GM12878 (cell line): Measurements from ENCODE around the gene CD244. TPM values are rescaled to one million over a fixed set of nuclear protein-coding genes. Genes with fewer than 3 reads are reported as not detected.

Experiments
- ATAC-seq: fragments of 200-7000 bp; cut with Tn5 transposase; 3 replicates; pipeline ENCODE4 v1.9.1; 2020; ENCODE audit warnings: mild to moderate bottlenecking, moderate library complexity
- BruUV-seq: library from RNA; stranded (reverse); fragments of 400-500 nt; replicated peaks from 2 replicates; lab custom pipeline; 2021; lab: Mats Ljungman, UMichigan
- CTCF ChIA-PET: fragments of 300-600 bp; sonication (Branson Sonifier 250); formaldehyde crosslinking; extraction: SDS; loops from one replicate; lab custom pipeline; 2021; ENCODE audit warnings: inconsistent platforms; lab: Yijun Ruan, JAX
- POLR2A ChIA-PET: fragments of 350-600 bp; formaldehyde crosslinking; extraction: SDS; loops from one replicate; lab custom pipeline; 2021; ENCODE audit warnings: inconsistent platforms; lab: Charles Lee
- RAD21 ChIA-PET: fragments of 300-600 bp; sonication (Branson Sonifier 250); formaldehyde crosslinking; loops from one replicate; lab custom pipeline; 2023; ENCODE audit warnings: antibody characterized with exemption; ENCODE audit not compliant: unreplicated experiment; lab: Charles Lee
- SMC1A ChIA-PET: fragments of 300-600 bp; sonication (Branson Sonifier 250); formaldehyde crosslinking; loops from one replicate; lab custom pipeline; 2023; ENCODE audit not compliant: unreplicated experiment, uncharacterized antibody; lab: Charles Lee
- DNase-seq: peaks from one replicate; pipeline ENCODE4 v3.0.0-alpha.2; 2011; ENCODE audit warnings: low read depth, low spot score
- FAIRE-seq: peaks from 3 replicates; lab custom pipeline; 2011; peaks lifted over from hg19 to GRCh38; lab: Jason Lieb, UNC
- H2AFZ ChIP-seq: 2 replicates; pipeline ENCODE4 v1.6.0; 2011; ENCODE audit warnings: low read depth, low read length, control low read depth; ENCODE audit not compliant: control insufficient read depth
- H3K27ac ChIP-seq: 2 replicates; pipeline ENCODE4 v1.5.1; 2011; ENCODE audit warnings: control low read depth; ENCODE audit not compliant: control insufficient read depth, insufficient read depth
- H3K27me3 ChIP-seq, 2 experiments: replicated peaks in 1 of 2; 2 replicates each; pipeline versions ENCODE4 v1.6.0 to v1.6.1; 2011; ENCODE audit warnings: low read length in 1 of 2; ENCODE audit not compliant: control insufficient read depth in 2 of 2, insufficient read depth in 2 of 2
- H3K36me3 ChIP-seq, 2 experiments: 2 replicates each; pipeline ENCODE4 v1.5.1; 2011; ENCODE audit warnings: low read length in 1 of 2; ENCODE audit not compliant: control insufficient read depth in 2 of 2, insufficient read depth in 2 of 2
- H3K4me1 ChIP-seq: 2 replicates; pipeline ENCODE4 v1.6.1; 2011; ENCODE audit warnings: mild to moderate bottlenecking, low read length, moderate library complexity, mixed read lengths; ENCODE audit not compliant: control insufficient read depth, insufficient read depth
- H3K4me2 ChIP-seq: 2 replicates; pipeline ENCODE4 v1.6.0; 2011; ENCODE audit warnings: control low read depth; ENCODE audit not compliant: control insufficient read depth, insufficient read depth
- H3K4me3 ChIP-seq: fragments of 200-600 bp; sonication (generic); 2 replicates; pipeline ENCODE4 v1.5.1; 2016
- H3K79me2 ChIP-seq: 2 replicates; pipeline ENCODE4 v1.6.0; 2011; ENCODE audit warnings: low read length; ENCODE audit not compliant: control insufficient read depth, insufficient read depth
- H3K9ac ChIP-seq: 2 replicates; pipeline ENCODE4 v1.8.0; 2011; ENCODE audit warnings: low read length, control low read depth, mixed read lengths; ENCODE audit not compliant: control insufficient read depth, insufficient read depth
- H3K9me3 ChIP-seq: replicated peaks from 3 replicates; pipeline ENCODE4 v1.5.1; 2011; ENCODE audit warnings: mild to moderate bottlenecking, low read length; ENCODE audit not compliant: control insufficient read depth, insufficient read depth
- H4K20me1 ChIP-seq: 2 replicates; pipeline ENCODE4 v1.6.0; 2011; ENCODE audit not compliant: control insufficient read depth, insufficient read depth
- ATF7 ChIP-seq: fragments of 450-650 bp; IDR thresholded peaks from 2 replicates; pipeline ENCODE4 v1.6.1; 2016; ENCODE audit warnings: low read depth, mild to moderate bottlenecking
- CBX3 ChIP-seq: fragments of 200-600 bp; sonication (generic); IDR thresholded peaks from 2 replicates; pipeline ENCODE4 v1.6.1; 2016; ENCODE audit warnings: low read depth, borderline replicate concordance
- EP300 ChIP-seq, 2 experiments: fragments of 150-350 bp in 1 of 2; IDR thresholded peaks; 2 replicates each; pipeline ENCODE4 v1.6.1; 2011 to 2012; ENCODE audit warnings: low read depth in 2 of 2, low read length in 2 of 2, borderline replicate concordance in 1 of 2, improper control_type of control experiment in 1 of 2, inconsistent platforms in 1 of 2; ENCODE audit not compliant: control insufficient read depth in 1 of 2
- EZH2 ChIP-seq: IDR thresholded peaks from 2 replicates; pipeline ENCODE4 v1.6.1; 2012; ENCODE audit warnings: low read depth, mild to moderate bottlenecking, control low read depth, inconsistent platforms, low read length, borderline replicate concordance; ENCODE audit not compliant: control insufficient read depth
- IKZF2 ChIP-seq, 2 experiments: fragments of 450-650 bp; IDR thresholded peaks; 2 replicates each; pipeline ENCODE4 v1.6.1; 2017; ENCODE audit warnings: mild to moderate bottlenecking in 2 of 2, moderate library complexity in 2 of 2
- KDM1A ChIP-seq: fragments of 200-600 bp; sonication (generic); IDR thresholded peaks from 2 replicates; pipeline ENCODE4 v1.6.1; 2016; ENCODE audit warnings: borderline replicate concordance
- RELB ChIP-seq: fragments of 450-650 bp; IDR thresholded peaks from 2 replicates; pipeline ENCODE4 v1.6.1; 2017; ENCODE audit warnings: low read depth, mild to moderate bottlenecking, moderate library complexity
- RUNX3 ChIP-seq: IDR thresholded peaks from 2 replicates; pipeline ENCODE4 v1.6.1; 2012; ENCODE audit warnings: low read length, inconsistent platforms
- ZNF622 ChIP-seq: fragments of 450-650 bp; IDR thresholded peaks from 2 replicates; pipeline ENCODE4 v1.6.1; 2017; ENCODE audit warnings: mild to moderate bottlenecking, inconsistent platforms
- WGBS: methylation state at CpG from one replicate; pipeline ENCODE4 v1.1.6; 2016; ENCODE audit warnings: low lambda C conversion rate; ENCODE audit not compliant: insufficient replicate concordance, insufficient coverage; ENCODE audit errors: missing lambda C conversion rate; 5-methylcytosine and 5-hydroxymethylcytosine counted together
- in situ Hi-C: fragments of 300-500 bp; cut with MboI; formaldehyde crosslinking; loops from 9 replicates; pipeline ENCODE4 v1.14.3; 2018; ENCODE audit warnings: mixed read lengths
- intact Hi-C: fragments of 100-400 bp; cut with micrococcal nuclease; formaldehyde crosslinking; loops from one replicate; pipeline ENCODE4 v1.14.2; 2022; ENCODE audit not compliant: unreplicated experiment
- polyA plus RNA-seq, 11 experiments: library from polyadenylated mRNA; depleted of rRNA in 4 of 11; unstranded in 6 of 11; stranded (reverse) in 5 of 11; fragments of >200 nt; fragmentation: Nextera tagmentation in 4 of 11; fragmentation: Illumina TruSeq in 1 of 11; extraction: Ambion mirVana in 4 of 11; extraction: Trizol in 1 of 11; gene quantifications; 1 replicate in 1 of 11; 2 replicates in 10 of 11; pipeline versions ENCODE4 v1.2.1 to v1.2.3, GENCODE V29; 2011 to 2016; ENCODE audit warnings: inconsistent platforms in 2 of 11, missing spikeins in 2 of 11, low read depth in 1 of 11
- total RNA-seq, 4 experiments: library from RNA; depleted of rRNA in 3 of 4; stranded (reverse); fragments of >200 nt in 3 of 4; fragmentation: Illumina TruSeq in 1 of 4; extraction: Trizol in 1 of 4; gene quantifications; 2 replicates each; pipeline versions ENCODE4 v1.2.1 to v1.2.3, GENCODE V29; 2013 to 2021
- TF ChIP-seq, protein P1 (sequence below), 3 experiments: IDR thresholded peaks in 2 of 3; conservative IDR thresholded peaks in 1 of 3; 2 replicates each; pipeline ENCODE4 v1.5.1; 2011; ENCODE audit warnings: low read depth in 3 of 3, low read length in 3 of 3, mild to moderate bottlenecking in 3 of 3, control low read depth in 2 of 3, moderate library complexity in 2 of 3, inconsistent platforms in 1 of 3, mixed read lengths in 1 of 3; ENCODE audit not compliant: control insufficient read depth in 2 of 3, insufficient read depth in 1 of 3; ENCODE audit errors: extremely low read depth in 1 of 3
- TF ChIP-seq, protein P2 (sequence below): IDR thresholded peaks from 2 replicates; pipeline ENCODE4 v1.6.1; 2012; ENCODE audit warnings: mild to moderate bottlenecking, low read depth, low read length
- TF ChIP-seq, protein P3 (sequence below): IDR thresholded peaks from 2 replicates; pipeline ENCODE4 v1.6.1; 2011; ENCODE audit warnings: borderline replicate concordance, low read depth, mild to moderate bottlenecking, moderate library complexity, low read length; ENCODE audit not compliant: insufficient read depth, poor library complexity, severe bottlenecking

The CD244 gene
- total and polyA plus RNA-seq, 10 of the 15 experiments (the other 5 are each of a cell fraction or from before 2014, with no cell fraction given): 0.24 to 13.6 (median 0.73) TPM

DNA sequence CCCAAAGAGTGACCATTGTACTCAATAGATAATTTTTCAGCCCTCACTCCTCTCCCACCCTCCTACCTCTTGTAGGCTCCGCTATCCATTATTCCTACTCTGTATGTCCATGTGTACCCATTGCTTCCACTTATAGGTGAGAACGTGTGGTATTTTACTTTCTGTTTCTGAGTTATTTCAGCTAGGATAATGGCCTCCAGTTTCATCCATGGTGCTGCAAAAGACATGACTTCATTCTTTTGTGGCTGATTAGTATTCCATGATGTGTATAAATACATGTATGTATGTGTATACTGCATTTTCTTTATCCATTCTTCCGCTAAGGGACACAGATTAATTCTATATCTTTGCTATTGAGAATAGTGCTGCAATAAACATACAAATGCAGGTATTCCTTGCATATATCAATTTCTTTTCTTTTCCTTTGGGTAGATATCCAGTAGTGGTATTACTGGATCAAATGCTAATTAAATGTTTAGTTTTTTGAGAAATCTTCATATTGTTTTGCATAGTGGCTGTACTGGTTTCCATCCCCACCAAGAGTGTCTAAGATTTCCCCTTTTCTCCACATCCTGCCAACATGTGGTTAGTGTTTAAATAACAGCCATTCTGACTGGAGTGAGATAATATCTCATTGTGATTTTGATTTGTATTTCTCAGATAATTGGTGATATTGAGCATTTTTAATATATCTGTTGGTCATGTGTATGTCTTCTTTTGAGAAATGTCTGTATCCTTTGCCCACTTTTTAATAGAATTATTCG lies 61.9 kb downstream of the CD244 start:
- in situ Hi-C loops: no loop called here
- Histone ChIP-seq H3K79me2 (peaks cover 3% of the 10 kb centered on the region), H3K4me1 (peaks cover 36% of the 10 kb centered on the region), H3K4me2 (peak overlapping the region; percentile 30), H4K20me1 (no peaks in the 10 kb centered on the region), H3K9ac (no peak overlapping the region), H3K27me3 (no peaks in the 10 kb centered on the region), H3K4me3 (0 out of 2 replicates have a peak overlapping the region, but pooled peaks have one; percentile 19), H3K36me3 (peaks cover 0 to 5% of the 10 kb centered on the region in 2 experiments; a peak in 1 of 4 replicates), H3K9me3 (no peaks in the 10 kb centered on the region; the same call in 1 of the 3 replicates), H2AFZ (no peak overlapping the region), H3K27ac (no peak overlapping the region)
- FAIRE-seq (no peak), DNase-seq (no peak), ATAC-seq (peak; percentile 23; the same call in 2 of the 3 replicates)
- intact Hi-C loops: no loop called here
- no TSS peak for BruUV-seq
- RAD21 ChIA-PET: interaction anchor here (0.9 to 6.8 kb wide), 7 partner anchors 11 to 131 kb away, joined by 3 to 53 read pairs (median 4); no protein-coding TSS in a partner anchor
- POLR2A ChIA-PET: interaction anchor here (1.3 to 3.6 kb wide), 3 partner anchors 11 to 43 kb away, joined by 3 to 28 read pairs (median 20); no protein-coding TSS in a partner anchor
- CTCF ChIA-PET: interaction anchor here (0.6 to 9.3 kb wide), 7 partner anchors 11 to 210 kb away, joined by 3 to 192 read pairs (median 5); no protein-coding TSS in a partner anchor
- SMC1A ChIA-PET: interaction anchor here (1.0 to 7.1 kb wide), 10 partner anchors 9 to 128 kb away, joined by 3 to 59 read pairs (median 4); partner anchors contain the start of gene SLAMF7
- 52% methylated on average over 4 of the region's 4 CpGs for WGBS
- TF ChIP-seq ATF7: peak; percentile 55; the same call in 1 of the 2 replicates
- TF ChIP-seq RELB: 0 out of 2 replicates have a peak, but pooled peaks have one; percentile 58
- no peak for TF ChIP-seq ZNF622
- TF ChIP-seq EP300 (IDR thresholded peaks at IDR 0.05; ENCODE audit: borderline replicate concordance in 1 of 2, control insufficient read depth in 1 of 2, low read depth in 2 of 2, low read length in 2 of 2): 0 out of 4 replicates have a peak, but pooled peaks have one; percentile 30 to 35
- no peak for TF ChIP-seq KDM1A
- TF ChIP-seq EZH2: no peak
- peak; percentile 63; a peak in 2 of 4 replicates for TF ChIP-seq IKZF2 (IDR thresholded peaks at IDR 0.05)
- TF ChIP-seq CBX3: no peak
- TF ChIP-seq, protein P1, sequence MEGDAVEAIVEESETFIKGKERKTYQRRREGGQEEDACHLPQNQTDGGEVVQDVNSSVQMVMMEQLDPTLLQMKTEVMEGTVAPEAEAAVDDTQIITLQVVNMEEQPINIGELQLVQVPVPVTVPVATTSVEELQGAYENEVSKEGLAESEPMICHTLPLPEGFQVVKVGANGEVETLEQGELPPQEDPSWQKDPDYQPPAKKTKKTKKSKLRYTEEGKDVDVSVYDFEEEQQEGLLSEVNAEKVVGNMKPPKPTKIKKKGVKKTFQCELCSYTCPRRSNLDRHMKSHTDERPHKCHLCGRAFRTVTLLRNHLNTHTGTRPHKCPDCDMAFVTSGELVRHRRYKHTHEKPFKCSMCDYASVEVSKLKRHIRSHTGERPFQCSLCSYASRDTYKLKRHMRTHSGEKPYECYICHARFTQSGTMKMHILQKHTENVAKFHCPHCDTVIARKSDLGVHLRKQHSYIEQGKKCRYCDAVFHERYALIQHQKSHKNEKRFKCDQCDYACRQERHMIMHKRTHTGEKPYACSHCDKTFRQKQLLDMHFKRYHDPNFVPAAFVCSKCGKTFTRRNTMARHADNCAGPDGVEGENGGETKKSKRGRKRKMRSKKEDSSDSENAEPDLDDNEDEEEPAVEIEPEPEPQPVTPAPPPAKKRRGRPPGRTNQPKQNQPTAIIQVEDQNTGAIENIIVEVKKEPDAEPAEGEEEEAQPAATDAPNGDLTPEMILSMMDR (IDR thresholded peaks at IDR 0.05 in 2 of 3, conservative IDR thresholded peaks at IDR 0.05 in 1 of 3; ENCODE audit: control insufficient read depth in 2 of 3, extremely low read depth in 1 of 3, insufficient read depth in 1 of 3, low read depth in 3 of 3, low read length in 3 of 3): no peak
- TF ChIP-seq RUNX3: peak; percentile 74
- TF ChIP-seq, protein P2, sequence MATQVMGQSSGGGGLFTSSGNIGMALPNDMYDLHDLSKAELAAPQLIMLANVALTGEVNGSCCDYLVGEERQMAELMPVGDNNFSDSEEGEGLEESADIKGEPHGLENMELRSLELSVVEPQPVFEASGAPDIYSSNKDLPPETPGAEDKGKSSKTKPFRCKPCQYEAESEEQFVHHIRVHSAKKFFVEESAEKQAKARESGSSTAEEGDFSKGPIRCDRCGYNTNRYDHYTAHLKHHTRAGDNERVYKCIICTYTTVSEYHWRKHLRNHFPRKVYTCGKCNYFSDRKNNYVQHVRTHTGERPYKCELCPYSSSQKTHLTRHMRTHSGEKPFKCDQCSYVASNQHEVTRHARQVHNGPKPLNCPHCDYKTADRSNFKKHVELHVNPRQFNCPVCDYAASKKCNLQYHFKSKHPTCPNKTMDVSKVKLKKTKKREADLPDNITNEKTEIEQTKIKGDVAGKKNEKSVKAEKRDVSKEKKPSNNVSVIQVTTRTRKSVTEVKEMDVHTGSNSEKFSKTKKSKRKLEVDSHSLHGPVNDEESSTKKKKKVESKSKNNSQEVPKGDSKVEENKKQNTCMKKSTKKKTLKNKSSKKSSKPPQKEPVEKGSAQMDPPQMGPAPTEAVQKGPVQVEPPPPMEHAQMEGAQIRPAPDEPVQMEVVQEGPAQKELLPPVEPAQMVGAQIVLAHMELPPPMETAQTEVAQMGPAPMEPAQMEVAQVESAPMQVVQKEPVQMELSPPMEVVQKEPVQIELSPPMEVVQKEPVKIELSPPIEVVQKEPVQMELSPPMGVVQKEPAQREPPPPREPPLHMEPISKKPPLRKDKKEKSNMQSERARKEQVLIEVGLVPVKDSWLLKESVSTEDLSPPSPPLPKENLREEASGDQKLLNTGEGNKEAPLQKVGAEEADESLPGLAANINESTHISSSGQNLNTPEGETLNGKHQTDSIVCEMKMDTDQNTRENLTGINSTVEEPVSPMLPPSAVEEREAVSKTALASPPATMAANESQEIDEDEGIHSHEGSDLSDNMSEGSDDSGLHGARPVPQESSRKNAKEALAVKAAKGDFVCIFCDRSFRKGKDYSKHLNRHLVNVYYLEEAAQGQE: no peak
- TF ChIP-seq, protein P3, sequence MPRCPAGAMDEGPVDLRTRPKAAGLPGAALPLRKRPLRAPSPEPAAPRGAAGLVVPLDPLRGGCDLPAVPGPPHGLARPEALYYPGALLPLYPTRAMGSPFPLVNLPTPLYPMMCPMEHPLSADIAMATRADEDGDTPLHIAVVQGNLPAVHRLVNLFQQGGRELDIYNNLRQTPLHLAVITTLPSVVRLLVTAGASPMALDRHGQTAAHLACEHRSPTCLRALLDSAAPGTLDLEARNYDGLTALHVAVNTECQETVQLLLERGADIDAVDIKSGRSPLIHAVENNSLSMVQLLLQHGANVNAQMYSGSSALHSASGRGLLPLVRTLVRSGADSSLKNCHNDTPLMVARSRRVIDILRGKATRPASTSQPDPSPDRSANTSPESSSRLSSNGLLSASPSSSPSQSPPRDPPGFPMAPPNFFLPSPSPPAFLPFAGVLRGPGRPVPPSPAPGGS: no peak
